Stimulated activated CD4-positive, alpha-beta T cell treated with anti-CD3 and anti-CD28 coated beads, Interleukin-15, amount 100 ng/mL, for 48 hours (primary cell): ENCODE data around the gene ADSS1.
"Not testable (repeated sequence)": the region's sequence is repeated elsewhere in the genome, so short reads cannot be mapped to it uniquely, and the experiment has no call there.

Experiments used
- DNase-seq, 2 donors: peaks; one replicate each; pipeline ENCODE4 v3.0.0-alpha.2; 2020; ENCODE audit warnings: low read depth in 2 of 2

Gene ADSS1

GRCh38 chr14:104749111-104749649 is 25.2 kb downstream of the ADSS1 start:
- no peak for DNase-seq

GRCh38 chr14:104750056-104750752 is 26.2 kb downstream of the ADSS1 start:
- no peak for DNase-seq

- DNase-seq: not testable (repeated sequence)
Measured at GRCh38 chr14:104750753-104751057, 26.7 kb downstream of the ADSS1 start.

GRCh38 chr14:104751539-104752422 is 27.8 kb downstream of the ADSS1 start:
- no peak for DNase-seq

- DNase-seq: no peak
Measured at GRCh38 chr14:104752423-104752734, 28.4 kb downstream of the ADSS1 start.

GRCh38 chr14:104752735-104753527 is 28.9 kb downstream of the ADSS1 start, which contains the start of gene SIVA1:
SIVA1 (plus strand) TSS chr14:104753147; CDS start chr14:104753202, 55 bp downstream.
- DNase-seq: peak; percentile 100

- DNase-seq: no peak
Measured at GRCh38 chr14:104753528-104754212, 29.6 kb downstream of the ADSS1 start.

- no peak for DNase-seq
Measured at GRCh38 chr14:104754213-104754851, 30.3 kb downstream of the ADSS1 start.

GRCh38 chr14:104755621-104756020 is 31.6 kb downstream of the ADSS1 start:
- DNase-seq: no peak

GRCh38 chr14:104756477-104757237 is 32.6 kb downstream of the ADSS1 start:
- no peak for DNase-seq

- DNase-seq: no peak
Measured at GRCh38 chr14:104757238-104757585, 33.2 kb downstream of the ADSS1 start.

GRCh38 chr14:104757681-104758392 is 33.8 kb downstream of the ADSS1 start:
- DNase-seq: no peak

- DNase-seq: no peak
Measured at GRCh38 chr14:104758981-104759969, 35.2 kb downstream of the ADSS1 start.

GRCh38 chr14:104765517-104765916 is 41.5 kb downstream of the ADSS1 start:
- DNase-seq: no peak

GRCh38 chr14:104766256-104766862 is 42.3 kb downstream of the ADSS1 start:
- DNase-seq: no peak

- DNase-seq: no peak
Measured at GRCh38 chr14:104766863-104767633, 43.0 kb downstream of the ADSS1 start.

- DNase-seq: no peak
Measured at GRCh38 chr14:104767634-104767918, 43.5 kb downstream of the ADSS1 start.
